HepG2 (cell line): ENCODE results near the gene L1CAM. TPM values are rescaled to one million over a fixed set of nuclear protein-coding genes. Genes with fewer than 3 reads are reported as not detected.
A peak's percentile ranks its signal among the peaks of the same experiment; 100 is the strongest.

ENCODE experiments used
- ATAC-seq: fragments of 200-7000 bp; cut with Tn5 transposase; 3 replicates; pipeline ENCODE4 v1.9.1; 2020; ENCODE audit warnings: mild to moderate bottlenecking, moderate library complexity
- BruUV-seq: library from RNA; stranded (reverse); fragments of 400-500 nt; replicated peaks from 2 replicates; lab custom pipeline; 2021; lab: Mats Ljungman, UMichigan
- CTCF ChIA-PET: fragments of 300-600 bp; formaldehyde crosslinking; extraction: SDS; loops from one replicate; lab custom pipeline; 2021; ENCODE audit warnings: low total read pairs, inconsistent platforms, low intra/inter-chr PET ratio; lab: Yijun Ruan, JAX
- POLR2A ChIA-PET: fragments of 350-600 bp; sonication (Branson Sonifier 250); formaldehyde crosslinking; loops from one replicate; lab custom pipeline; 2020; ENCODE audit warnings: antibody characterized with exemption, inconsistent platforms; lab: Yijun Ruan, JAX
- DNase-seq: peaks from one replicate; pipeline ENCODE4 v3.0.0-alpha.2; 2015; ENCODE audit warnings: low spot score
- FAIRE-seq: peaks from 3 replicates; lab custom pipeline; 2011; peaks lifted over from hg19 to GRCh38; lab: Jason Lieb, UNC
- H2AFZ ChIP-seq: one replicate; pipeline ENCODE4 v1.6.1; 2011; ENCODE audit warnings: low read length, inconsistent platforms
- H3K27ac ChIP-seq: fragments of 300-600 bp; 3 replicates; pipeline ENCODE4 v1.8.0; 2011; ENCODE audit warnings: mixed run types, mild to moderate bottlenecking, mixed read lengths, low read length, inconsistent platforms; ENCODE audit not compliant: insufficient read depth; ENCODE audit errors: extremely low read length
- H3K27me3 ChIP-seq, 2 experiments: fragments of 200-600 bp in 1 of 2; 2 replicates in 1 of 2; 3 replicates in 1 of 2; pipeline versions ENCODE4 v1.6.0 to v1.8.0; 2011; ENCODE audit warnings: low read length in 2 of 2, mild to moderate bottlenecking in 2 of 2, moderate library complexity in 2 of 2, inconsistent platforms in 1 of 2; ENCODE audit not compliant: insufficient read depth in 2 of 2, control insufficient read depth in 1 of 2
- H3K36me3 ChIP-seq, 2 experiments: fragments of 200-600 bp in 1 of 2; replicated peaks in 1 of 2; 2 replicates in 1 of 2; 3 replicates in 1 of 2; pipeline versions ENCODE4 v1.5.1 to v1.8.0; 2011; ENCODE audit warnings: low read length in 2 of 2, inconsistent platforms in 1 of 2; ENCODE audit not compliant: insufficient read depth in 2 of 2, control insufficient read depth in 1 of 2
- H3K4me1 ChIP-seq: 2 replicates; pipeline ENCODE4 v1.5.1; 2012; ENCODE audit warnings: low read length, inconsistent platforms; ENCODE audit not compliant: insufficient read depth
- H3K4me2 ChIP-seq: 2 replicates; pipeline ENCODE4 v1.6.0; 2011; ENCODE audit warnings: low read depth, low read length, inconsistent platforms
- H3K4me3 ChIP-seq, 3 experiments: fragments of 200-600 bp in 1 of 3; sonication (generic), shearing (Covaris generic) in 1 of 3; replicated peaks in 1 of 3; 2 replicates each; pipeline ENCODE4 v1.5.1; 2011 to 2016; ENCODE audit warnings: low read length in 3 of 3, inconsistent platforms in 2 of 3, low read depth in 2 of 3, mild to moderate bottlenecking in 2 of 3, control low read depth in 1 of 3, mixed read lengths in 1 of 3; ENCODE audit not compliant: insufficient read depth in 1 of 3
- H3K79me2 ChIP-seq: one replicate; pipeline ENCODE4 v1.6.1; 2011; ENCODE audit warnings: low read length, inconsistent platforms; ENCODE audit not compliant: insufficient read depth
- H3K9ac ChIP-seq: 2 replicates; pipeline ENCODE4 v1.6.0; 2011; ENCODE audit warnings: mild to moderate bottlenecking, low read depth, low read length, inconsistent platforms; ENCODE audit not compliant: insufficient read depth
- H3K9me3 ChIP-seq: 2 replicates; pipeline ENCODE4 v1.5.1; 2012; ENCODE audit warnings: mild to moderate bottlenecking, low read length
- H4K20me1 ChIP-seq: 2 replicates; pipeline ENCODE4 v1.6.0; 2011; ENCODE audit warnings: inconsistent platforms, mild to moderate bottlenecking, low read length, moderate library complexity; ENCODE audit not compliant: insufficient read depth
- AGO2 ChIP-seq: fragments of 200-400 bp; formaldehyde crosslinking; optimal IDR thresholded peaks from 2 replicates; pipeline ENCODE3; 2017; ENCODE audit warnings: mild to moderate bottlenecking, low read depth, low read length, moderate library complexity
- ARNT2 ChIP-seq: sonication (generic); formaldehyde crosslinking; IDR thresholded peaks from 2 replicates; pipeline ENCODE4 v1.8.0; 2022; ENCODE audit warnings: mild to moderate bottlenecking, low read depth, missing genetic modification reagents, moderate library complexity
- GABPB1 ChIP-seq: IDR thresholded peaks from 2 replicates; pipeline ENCODE4 v1.6.1; 2016; ENCODE audit warnings: mild to moderate bottlenecking, missing genetic modification reagents, moderate library complexity, missing compliant biosample characterization
- LBX2 ChIP-seq: sonication (generic); formaldehyde crosslinking; IDR thresholded peaks from 2 replicates; pipeline ENCODE4 v1.5.0; 2020; ENCODE audit warnings: missing genetic modification reagents, mild to moderate bottlenecking, borderline replicate concordance
- NFKBIZ ChIP-seq: IDR thresholded peaks from 2 replicates; pipeline ENCODE4 v1.6.1; 2018; ENCODE audit warnings: missing genetic modification reagents, missing compliant biosample characterization
- PCBP1 ChIP-seq: fragments of 200-400 bp; formaldehyde crosslinking; IDR thresholded peaks from 2 replicates; pipeline ENCODE4 v1.6.1; 2017; ENCODE audit warnings: mild to moderate bottlenecking, low read depth, low read length, borderline replicate concordance
- RAD21 ChIP-seq: fragments of 450-650 bp; formaldehyde crosslinking; IDR thresholded peaks from 2 replicates; pipeline ENCODE4 v1.5.0; 2020; ENCODE audit warnings: mild to moderate bottlenecking
- RBFOX2 ChIP-seq: fragments of 200-400 bp; formaldehyde crosslinking; IDR thresholded peaks from 2 replicates; pipeline ENCODE4 v1.6.1; 2017; ENCODE audit warnings: low read depth, mild to moderate bottlenecking, low read length
- SAP130 ChIP-seq: IDR thresholded peaks from 2 replicates; pipeline ENCODE4 v1.6.1; 2016; ENCODE audit warnings: low read depth
- TBP ChIP-seq: sonication (generic); formaldehyde crosslinking; IDR thresholded peaks from 2 replicates; pipeline ENCODE4 v1.5.0; 2020; ENCODE audit warnings: missing genetic modification reagents
- THYN1 ChIP-seq: sonication (generic); formaldehyde crosslinking; IDR thresholded peaks from 2 replicates; pipeline ENCODE4 v1.8.1; 2023; ENCODE audit warnings: low read depth, mild to moderate bottlenecking, moderate library complexity, missing genetic modification reagents, borderline replicate concordance
- ZFY ChIP-seq: sonication (generic); formaldehyde crosslinking; IDR thresholded peaks from 2 replicates; pipeline ENCODE4 v1.4.0; 2020; ENCODE audit warnings: missing genetic modification reagents
- ZNF343 ChIP-seq: sonication (generic); formaldehyde crosslinking; IDR thresholded peaks from 2 replicates; pipeline ENCODE4 v1.4.0; 2020; ENCODE audit warnings: mild to moderate bottlenecking, missing genetic modification reagents
- ZNF782 ChIP-seq: sonication (generic); formaldehyde crosslinking; IDR thresholded peaks from 2 replicates; pipeline ENCODE4 v1.4.0; 2020; ENCODE audit warnings: missing genetic modification reagents, mild to moderate bottlenecking, borderline replicate concordance
- WGBS: methylation state at CpG from one replicate; pipeline ENCODE4 v1.1.6; 2017; ENCODE audit warnings: low lambda C conversion rate; 5-methylcytosine and 5-hydroxymethylcytosine counted together
- in situ Hi-C: cut with HindIII; loops from 2 replicates; pipeline ENCODE4 v1.10.0; 2017; ENCODE audit warnings: low pct_unique_long_range_greater_than_20kb; ENCODE audit not compliant: extremely low pct_ligation_motif_present
- intact Hi-C: fragments of 100-400 bp; cut with micrococcal nuclease; formaldehyde crosslinking; loops from one replicate; pipeline ENCODE4 v1.10.0; 2022; ENCODE audit not compliant: unreplicated experiment
- polyA plus RNA-seq, 8 experiments: library from polyadenylated mRNA; depleted of rRNA in 3 of 8; stranded (reverse) in 7 of 8; unstranded in 1 of 8; fragments of >200 nt; fragmentation: Illumina TruSeq in 4 of 8; extraction: Trizol in 4 of 8; gene quantifications; 2 replicates each; pipeline versions ENCODE4 v1.2.1 to v1.2.3, GENCODE V29; 2011 to 2016; ENCODE audit warnings: low read depth in 4 of 8, missing spikeins in 1 of 8, mixed read lengths in 1 of 8; ENCODE audit not compliant: insufficient read depth in 1 of 8
- total RNA-seq, 5 experiments: library from RNA; depleted of rRNA; stranded (reverse); fragments of >200 nt; fragmentation: Illumina TruSeq; extraction: Trizol; gene quantifications; 2 replicates each; pipeline ENCODE4 v1.2.3, GENCODE V29; 2016; ENCODE audit warnings: low read depth in 1 of 5
- TF ChIP-seq, protein P1 (sequence below): sonication (generic); formaldehyde crosslinking; IDR thresholded peaks from 2 replicates; pipeline ENCODE4 v1.8.0; 2022; ENCODE audit warnings: low read depth, missing genetic modification reagents
- TF ChIP-seq, protein P2 (sequence below): sonication (generic); formaldehyde crosslinking; IDR thresholded peaks from 2 replicates; pipeline ENCODE4 v1.4.0; 2020; ENCODE audit warnings: mild to moderate bottlenecking, missing genetic modification reagents, borderline replicate concordance

The L1CAM gene
- total and polyA plus RNA-seq, 2 of the 13 experiments (the other 11 are each of a cell fraction or from before 2014, with no cell fraction given): 1.4 to 2.0 TPM

DNA sequence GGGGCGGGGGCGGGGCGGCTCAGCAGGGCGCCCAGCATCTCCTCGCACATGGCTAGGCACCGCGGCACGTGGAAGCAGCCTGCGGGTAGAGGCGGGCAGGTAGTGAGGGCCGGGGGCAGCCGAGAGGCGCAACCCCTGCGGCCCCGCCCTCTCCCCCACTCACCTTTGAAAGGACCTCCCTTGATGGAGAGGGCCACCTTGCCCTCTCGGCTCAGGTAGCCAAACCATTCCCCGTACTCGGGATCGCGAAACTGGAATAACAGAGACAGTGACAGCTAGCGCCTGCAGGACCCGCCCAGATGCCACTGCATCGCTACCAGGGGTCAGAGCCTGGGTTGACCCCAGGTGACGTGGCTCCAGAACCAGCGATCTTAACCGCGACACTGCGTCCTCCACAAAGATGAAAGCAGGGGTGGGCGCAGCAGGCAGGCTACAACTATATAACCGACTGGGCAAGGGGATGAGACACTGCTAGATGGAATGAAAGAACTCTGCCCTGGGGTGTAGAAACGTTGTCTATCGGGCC lies 49.4 kb upstream of the L1CAM start (continued):
- TF ChIP-seq PCBP1 (no peak), LBX2 (no peak), SAP130 (CRISPR knock-in tag) (peak; percentile 46; the same call in 1 of the 2 replicates)
- TF ChIP-seq, all 625 proteins: peak for 15

- Histone ChIP-seq H3K4me3 (peak within 1 kb of the TSS; percentile 67 to 81 (median 80)), H3K79me2 (peaks cover 9% of the 10 kb centered on the region), H2AFZ (no peak within 1 kb of the TSS), H4K20me1 (no peaks in the 10 kb centered on the region), H3K36me3 (peaks cover 0 to 8% of the 10 kb centered on the region in 2 experiments; a peak in 1 of 5 replicates), H3K27ac (peak within 1 kb of the TSS; percentile 64), H3K27me3 (no peaks in the 10 kb centered on the region), H3K9ac (peak within 1 kb of the TSS; percentile 78), H3K4me2 (peak within 1 kb of the TSS; percentile 76), H3K4me1 (peaks cover 7% of the 10 kb centered on the region), H3K9me3 (no peaks in the 10 kb centered on the region)
- CTCF ChIA-PET: no interaction called here
- POLR2A ChIA-PET: interaction anchor here (0.8 to 2.6 kb wide), 7 partner anchors 9 to 208 kb away, joined by 4 to 20 read pairs (median 5); partner anchors contain the start of genes ARHGAP4, HCFC1 and RENBP
- no TSS peak for BruUV-seq
- FAIRE-seq: no peak
- in situ Hi-C loops: no loop called here
- DNase-seq: peak; percentile 32
- peak; percentile 94 for ATAC-seq
- intact Hi-C loops: no loop called here
- no CpG with 5 or more reads among the region's 87 CpGs for WGBS
- TF ChIP-seq, protein P1, sequence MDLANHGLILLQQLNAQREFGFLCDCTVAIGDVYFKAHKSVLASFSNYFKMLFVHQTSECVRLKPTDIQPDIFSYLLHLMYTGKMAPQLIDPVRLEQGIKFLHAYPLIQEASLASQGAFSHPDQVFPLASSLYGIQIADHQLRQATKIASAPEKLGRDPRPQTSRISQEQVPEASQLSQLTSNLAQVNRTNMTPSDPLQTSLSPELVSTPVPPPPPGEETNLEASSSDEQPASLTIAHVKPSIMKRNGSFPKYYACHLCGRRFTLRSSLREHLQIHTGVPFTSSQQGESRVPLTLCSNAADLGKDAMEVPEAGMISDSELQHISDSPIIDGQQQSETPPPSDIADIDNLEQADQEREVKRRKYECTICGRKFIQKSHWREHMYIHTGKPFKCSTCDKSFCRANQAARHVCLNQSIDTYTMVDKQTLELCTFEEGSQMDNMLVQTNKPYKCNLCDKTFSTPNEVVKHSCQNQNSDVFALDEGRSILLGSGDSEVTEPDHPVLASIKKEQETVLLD (CRISPR knock-in tag): 0 out of 2 replicates have a peak, but pooled peaks have one; percentile 26
- TF ChIP-seq THYN1 (no peak), GABPB1 (CRISPR knock-in tag) (peak; percentile 72), ZNF782 (CRISPR knock-in tag) (no peak), ZNF343 (CRISPR knock-in tag) (no peak), RAD21 (no peak), RBFOX2 (peak; percentile 69), TBP (CRISPR knock-in tag) (no peak), NFKBIZ (CRISPR knock-in tag) (no peak), ARNT2 (CRISPR knock-in tag) (0 out of 2 replicates have a peak, but pooled peaks have one; percentile 15), AGO2 (peak; percentile 28), ZFY (CRISPR knock-in tag) (no peak; the same call in 1 of the 2 replicates)
- TF ChIP-seq, protein P2, sequence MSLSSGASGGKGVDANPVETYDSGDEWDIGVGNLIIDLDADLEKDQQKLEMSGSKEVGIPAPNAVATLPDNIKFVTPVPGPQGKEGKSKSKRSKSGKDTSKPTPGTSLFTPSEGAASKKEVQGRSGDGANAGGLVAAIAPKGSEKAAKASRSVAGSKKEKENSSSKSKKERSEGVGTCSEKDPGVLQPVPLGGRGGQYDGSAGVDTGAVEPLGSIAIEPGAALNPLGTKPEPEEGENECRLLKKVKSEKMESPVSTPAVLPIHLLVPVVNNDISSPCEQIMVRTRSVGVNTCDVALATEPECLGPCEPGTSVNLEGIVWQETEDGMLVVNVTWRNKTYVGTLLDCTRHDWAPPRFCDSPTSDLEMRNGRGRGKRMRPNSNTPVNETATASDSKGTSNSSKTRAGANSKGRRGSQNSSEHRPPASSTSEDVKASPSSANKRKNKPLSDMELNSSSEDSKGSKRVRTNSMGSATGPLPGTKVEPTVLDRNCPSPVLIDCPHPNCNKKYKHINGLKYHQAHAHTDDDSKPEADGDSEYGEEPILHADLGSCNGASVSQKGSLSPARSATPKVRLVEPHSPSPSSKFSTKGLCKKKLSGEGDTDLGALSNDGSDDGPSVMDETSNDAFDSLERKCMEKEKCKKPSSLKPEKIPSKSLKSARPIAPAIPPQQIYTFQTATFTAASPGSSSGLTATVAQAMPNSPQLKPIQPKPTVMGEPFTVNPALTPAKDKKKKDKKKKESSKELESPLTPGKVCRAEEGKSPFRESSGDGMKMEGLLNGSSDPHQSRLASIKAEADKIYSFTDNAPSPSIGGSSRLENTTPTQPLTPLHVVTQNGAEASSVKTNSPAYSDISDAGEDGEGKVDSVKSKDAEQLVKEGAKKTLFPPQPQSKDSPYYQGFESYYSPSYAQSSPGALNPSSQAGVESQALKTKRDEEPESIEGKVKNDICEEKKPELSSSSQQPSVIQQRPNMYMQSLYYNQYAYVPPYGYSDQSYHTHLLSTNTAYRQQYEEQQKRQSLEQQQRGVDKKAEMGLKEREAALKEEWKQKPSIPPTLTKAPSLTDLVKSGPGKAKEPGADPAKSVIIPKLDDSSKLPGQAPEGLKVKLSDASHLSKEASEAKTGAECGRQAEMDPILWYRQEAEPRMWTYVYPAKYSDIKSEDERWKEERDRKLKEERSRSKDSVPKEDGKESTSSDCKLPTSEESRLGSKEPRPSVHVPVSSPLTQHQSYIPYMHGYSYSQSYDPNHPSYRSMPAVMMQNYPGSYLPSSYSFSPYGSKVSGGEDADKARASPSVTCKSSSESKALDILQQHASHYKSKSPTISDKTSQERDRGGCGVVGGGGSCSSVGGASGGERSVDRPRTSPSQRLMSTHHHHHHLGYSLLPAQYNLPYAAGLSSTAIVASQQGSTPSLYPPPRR (CRISPR knock-in tag): no peak
Measured at GRCh38 chrX:153934762-153935325, 48.9 kb upstream of the L1CAM start, which contains the start of gene NAA10. Gene NAA10 (minus strand): TSS chrX:153935037. CDS start chrX:153934904, 133 bp downstream.
